Heart right ventricle (tissue), 16 donors: Measurements from ENCODE around the gene EHBP1. TPM values are rescaled to one million over a fixed set of nuclear protein-coding genes. Genes with fewer than 3 reads are reported as not detected.

Experiments used
- ATAC-seq, 8 donors: fragments of 200-7000 bp; cut with Tn5 transposase; one replicate each; pipeline ENCODE4 v1.9.1; 2020; ENCODE audit warnings: mild to moderate bottlenecking in 8 of 8, moderate library complexity in 8 of 8, moderate number of reproducible peaks in 1 of 8
- DNase-seq, 2 donors: peaks; one replicate each; pipeline ENCODE4 v3.0.0-alpha.2; 2020
- H3K27ac ChIP-seq, 10 donors: fragments of 200-600 bp; sonication (generic) in 2 of 10; one replicate each; pipeline versions ENCODE4 v1.5.0 to v1.8.0; 2020 to 2022; ENCODE audit warnings: mild to moderate bottlenecking in 3 of 10
- H3K27me3 ChIP-seq, 7 donors: fragments of 200-600 bp; one replicate each; pipeline ENCODE4 v1.8.0; 2021 to 2022; ENCODE audit warnings: mild to moderate bottlenecking in 2 of 7
- H3K36me3 ChIP-seq, 9 donors: fragments of 200-600 bp; sonication (generic) in 1 of 9; one replicate each; pipeline versions ENCODE4 v1.5.0 to v1.8.0; 2020 to 2022; ENCODE audit warnings: mild to moderate bottlenecking in 2 of 9
- H3K4me1 ChIP-seq, 9 donors: fragments of 200-600 bp; sonication (generic) in 1 of 9; one replicate each; pipeline versions ENCODE4 v1.5.0 to v1.8.0; 2020 to 2022; ENCODE audit warnings: mild to moderate bottlenecking in 4 of 9
- H3K4me3 ChIP-seq, 10 donors: fragments of 200-600 bp; sonication (generic) in 2 of 10; one replicate each; pipeline versions ENCODE4 v1.5.0 to v1.8.0; 2020 to 2022; ENCODE audit warnings: mild to moderate bottlenecking in 7 of 10, moderate library complexity in 2 of 10
- H3K9me3 ChIP-seq, 11 donors: fragments of 200-600 bp in 10 of 11; sonication (generic) in 2 of 11; one replicate each; pipeline versions ENCODE4 v1.5.0 to v1.8.0; 2013 to 2022; ENCODE audit warnings: mild to moderate bottlenecking in 2 of 11, control low read depth in 1 of 11, moderate library complexity in 1 of 11
- CTCF ChIP-seq, 9 donors: fragments of 200-600 bp; sonication (generic) in 2 of 9; IDR thresholded peaks; one replicate each; pipeline versions ENCODE4 v1.5.0 to v1.8.0; 2021 to 2022; ENCODE audit warnings: antibody characterized with exemption in 9 of 9, mild to moderate bottlenecking in 5 of 9, moderate library complexity in 1 of 9
- WGBS, 2 donors: extraction: QIAGEN DNeasy Blood & Tissue Kit; methylation state at CpG; one replicate each; pipeline ENCODE4 v1.1.7; 2013; ENCODE audit warnings: inconsistent platforms in 1 of 2; 5-methylcytosine and 5-hydroxymethylcytosine counted together
- intact Hi-C, 10 donors: fragments of 100-400 bp; cut with DNase I; formaldehyde crosslinking; loops; one replicate each; pipeline versions ENCODE4 v1.11.1 to v1.14.2; 2022
- polyA plus RNA-seq, 2 donors: library from polyadenylated mRNA; stranded (reverse); fragments of 200-250 nt; gene quantifications; one replicate each; pipeline ENCODE4 v1.2.3, GENCODE V29; 2013
- total RNA-seq, 10 donors: library from RNA; stranded (reverse); fragmentation: NEBNext Ultra II Directional in 3 of 10; extraction: Animal tissue kit (Norgen Biotek cat#: 25700) in 3 of 10; gene quantifications; one replicate each; pipeline versions ENCODE4 v1.2.1 to v1.2.4, GENCODE V29; 2021 to 2023
- donor health status: Arrhythmogenic right ventricular cardiomyopathy.
- donor health status: ischemic (EF 13 %, LVEDD 7.1; RV severe dilation, severe dysfunction).
- donor health status: healthy with polysubstance abuse.
- donor health status: DM: no; HTN: yes; CAD: no.
- donor health status: DM: no; HTN: no; CAD: no.
- donor health status: ischemic (EF 25% LVEDD 6.9; RV normal size, moderate dysfunction).
- donor health status: ischemic (EF 25% LVEDD 5.7; RV mildly dilated, moderate dysfunction).
- donor health status: healthy.
- donor health status: DM: yes; HTN: yes; CAD: no.
- donor health status: Ischemic cardiomyopathy.
- donor health status: ischemic (EF 35%, LVEDD 5.7; RV mildly dilated, moderate dysfunction).
- donor health status: nonischemic (EF 11% LVEDD 7.7; RV severe dilation, severe dysfunction).
- donor health status: DM: yes; HTN: yes; CAD: no.
- donor health status: PGD.
- donor health status: ischemic (EF 29% LVEDD 5.4; RV normal size, mild dysfunction).
- donor health status: nonischemic (EF 23%, LVEDD 6.1; RV moderate dilation, normal function).

EHBP1 gene
- total and polyA plus RNA-seq, 12 donors, result 7.8 to 26.1 (median 20.1) TPM

GRCh38 chr2:62760026-62760425, 54.5 kb downstream of the EHBP1 start:
- intact Hi-C loops, result loop anchor here in 1 of 10 donors (10.0 kb wide), 1 partner anchor 45 kb away; no protein-coding TSS in a partner anchor
- peaks cover 0 to under 1% (median 0%) of the 10 kb centered on the region in 11 donors for H3K9me3 ChIP-seq
- 91 to 98% methylated on average over 2 of the region's 2 CpGs for WGBS, 2 donors
- no peaks in the 10 kb centered on the region for H3K27me3 ChIP-seq
- H3K4me3 ChIP-seq, result no peak overlapping the region
- DNase-seq (no peak), ATAC-seq (no peak)
- H3K36me3 ChIP-seq, result no peaks in the 10 kb centered on the region
- no peak for TF ChIP-seq CTCF (IDR thresholded peaks at IDR 0.05)
- H3K4me1 ChIP-seq, result no peaks in the 10 kb centered on the region
- H3K27ac ChIP-seq, result no peak overlapping the region

- Histone ChIP-seq H3K27me3 (no peaks in the 10 kb centered on the region), H3K4me3 (no peak overlapping the region), H3K9me3 (no peaks in the 10 kb centered on the region), H3K27ac (no peak overlapping the region), H3K4me1 (no peaks in the 10 kb centered on the region), H3K36me3 (no peaks in the 10 kb centered on the region)
- intact Hi-C loops, result loop anchor here in 1 of 10 donors (10.0 kb wide), 1 partner anchor 46 kb away; no protein-coding TSS in a partner anchor
- 94 to 95% methylated on average over 2 of the region's 2 CpGs for WGBS, 2 donors
- no peak for TF ChIP-seq CTCF (IDR thresholded peaks at IDR 0.05)
- DNase-seq (no peak), ATAC-seq (peak in 1 of 8 donors; percentile 56)
Observed at GRCh38 chr2:62760555-62760954, 55.0 kb downstream of the EHBP1 start.

GRCh38 chr2:62765619-62766376, 60.3 kb downstream of the EHBP1 start:
- ATAC-seq, result no peak
- TF ChIP-seq CTCF (IDR thresholded peaks at IDR 0.05), result no peak
- no peaks in the 10 kb centered on the region for H3K27me3 ChIP-seq
- H3K9me3 ChIP-seq, result no peaks in the 10 kb centered on the region
- no peak for DNase-seq
- H3K36me3 ChIP-seq, result no peaks in the 10 kb centered on the region
- H3K27ac ChIP-seq, result no peak overlapping the region
- WGBS, 2 donors, result 99% methylated on average over 3 of the region's 3 CpGs
- H3K4me3 ChIP-seq, result no peak overlapping the region
- no peaks in the 10 kb centered on the region for H3K4me1 ChIP-seq
- intact Hi-C loops, result loop anchor here in 1 of 10 donors (10.0 kb wide), 1 partner anchor 51 kb away; no protein-coding TSS in a partner anchor

- Histone ChIP-seq H3K4me3 (no peak overlapping the region), H3K4me1 (no peaks in the 10 kb centered on the region), H3K27me3 (no peaks in the 10 kb centered on the region), H3K9me3 (no peaks in the 10 kb centered on the region), H3K27ac (no peak overlapping the region), H3K36me3 (no peaks in the 10 kb centered on the region)
- no peak for ATAC-seq
- 90 to 92% methylated on average over 3 of the region's 3 CpGs for WGBS, 2 donors
- DNase-seq, result no peak
- no peak for TF ChIP-seq CTCF (IDR thresholded peaks at IDR 0.05)
- intact Hi-C loops, result loop anchor here in 1 of 10 donors (10.0 kb wide), 1 partner anchor 54 kb away; no protein-coding TSS in a partner anchor
Observed at GRCh38 chr2:62768615-62769014, 63.1 kb downstream of the EHBP1 start.
